GM04504 (cell line): ENCODE data around the gene USP36.

Source experiments
- DNase-seq: peaks from one replicate; pipeline ENCODE4 v3.0.0-alpha.2; 2012; ENCODE audit warnings: low read depth

The USP36 gene

GRCh38 chr17:78815696-78816095, 24.9 kb downstream of the USP36 start:
- no peak for DNase-seq

- DNase-seq = no peak
Observed at GRCh38 chr17:78812855-78813254, 27.8 kb downstream of the USP36 start.

GRCh38 chr17:78808163-78808562, 32.5 kb downstream of the USP36 start:
- no peak for DNase-seq

GRCh38 chr17:78806451-78806850, 34.2 kb downstream of the USP36 start:
- no peak for DNase-seq

GRCh38 chr17:78805301-78805700, 35.3 kb downstream of the USP36 start:
- DNase-seq = no peak

GRCh38 chr17:78804777-78805176, 35.8 kb downstream of the USP36 start:
- no peak for DNase-seq

GRCh38 chr17:78803186-78803845, 37.3 kb downstream of the USP36 start:
- DNase-seq = no peak

GRCh38 chr17:78802459-78802858, 38.2 kb downstream of the USP36 start:
- no peak for DNase-seq

GRCh38 chr17:78802008-78802407, 38.6 kb downstream of the USP36 start:
- no peak for DNase-seq

- DNase-seq = no peak
Observed at GRCh38 chr17:78800132-78800931, 40.3 kb downstream of the USP36 start.

GRCh38 chr17:78798695-78799559, 41.7 kb downstream of the USP36 start:
- DNase-seq = no peak

- DNase-seq = no peak
Observed at GRCh38 chr17:78797691-78798585, 42.7 kb downstream of the USP36 start.

- DNase-seq = no peak
Observed at GRCh38 chr17:78797213-78797612, 43.4 kb downstream of the USP36 start.

- no peak for DNase-seq
Observed at GRCh38 chr17:78796517-78796900, 44.1 kb downstream of the USP36 start.

- DNase-seq = no peak
Observed at GRCh38 chr17:78795861-78796516, 44.6 kb downstream of the USP36 start.

GRCh38 chr17:78794864-78795640, 45.6 kb downstream of the USP36 start:
- DNase-seq = no peak

GRCh38 chr17:78794399-78794798, 46.2 kb downstream of the USP36 start:
- DNase-seq = no peak

- no peak for DNase-seq
Observed at GRCh38 chr17:78793968-78794367, 46.6 kb downstream of the USP36 start.

GRCh38 chr17:78793415-78793814, 47.2 kb downstream of the USP36 start:
- no peak for DNase-seq
